AG04449 (cell line): ENCODE data around the gene PITRM1.

Experiments used
- CTCF ChIA-PET: fragments of 350-600 bp; formaldehyde crosslinking; extraction: SDS; loops from one replicate; lab custom pipeline; 2021; ENCODE audit warnings: antibody characterized with exemption; lab: Yijun Ruan, JAX
- POLR2A ChIA-PET: fragments of 400-600, 350-600 bp; formaldehyde crosslinking; extraction: SDS; loops from one replicate; lab custom pipeline; 2020; ENCODE audit warnings: antibody characterized with exemption, inconsistent platforms; lab: Yijun Ruan, JAX
- DNase-seq: peaks from one replicate; pipeline ENCODE4 v3.0.0-alpha.2; 2010; ENCODE audit warnings: low read depth, low spot score
- H3K4me3 ChIP-seq: 2 replicates; pipeline ENCODE4 v1.5.1; 2011; ENCODE audit warnings: low read depth, mild to moderate bottlenecking, control low read depth, low read length
- CTCF ChIP-seq: IDR thresholded peaks from one replicate; pipeline ENCODE4 v1.5.1; 2011; ENCODE audit warnings: mild to moderate bottlenecking, moderate library complexity, low read length, control low read depth, inconsistent platforms; ENCODE audit not compliant: insufficient read depth; ENCODE audit errors: missing control alignments

The PITRM1 gene

GRCh38 chr10:3147117-3147820 lies 25.3 kb downstream of the PITRM1 start:
- POLR2A ChIA-PET = no interaction called here
- no peak overlapping the region for H3K4me3 ChIP-seq
- no peak for TF ChIP-seq CTCF
- CTCF ChIA-PET = no interaction called here
- DNase-seq = no peak

- no peak for TF ChIP-seq CTCF
These were observed 26.3 kb downstream of the PITRM1 start for GRCh38 chr10:3146289-3146688.

GRCh38 chr10:3145366-3145765 lies 27.2 kb downstream of the PITRM1 start:
- ChIA-PET POLR2A (no interaction called here), CTCF (no interaction called here)
- DNase-seq = no peak
- TF ChIP-seq CTCF = no peak
- no peak overlapping the region for H3K4me3 ChIP-seq

More at GRCh38 chr10:3146289-3146688, 26.3 kb downstream of the PITRM1 start:
- CTCF ChIA-PET = no interaction called here
- no peak for DNase-seq
- POLR2A ChIA-PET = no interaction called here
- no peak overlapping the region for H3K4me3 ChIP-seq

GRCh38 chr10:3143791-3144434 lies 28.7 kb downstream of the PITRM1 start:
- CTCF ChIA-PET = no interaction called here
- TF ChIP-seq CTCF = no peak
- POLR2A ChIA-PET = interaction anchor here (0.6 kb wide), 1 partner anchor 9 kb away, joined by 3 read pairs; no protein-coding TSS in a partner anchor
- no peak overlapping the region for H3K4me3 ChIP-seq
- DNase-seq = no peak

GRCh38 chr10:3143366-3143765 lies 29.2 kb downstream of the PITRM1 start:
- no peak for DNase-seq
- POLR2A ChIA-PET = interaction anchor here (0.6 kb wide), 1 partner anchor 10 kb away, joined by 3 read pairs; no protein-coding TSS in a partner anchor
- H3K4me3 ChIP-seq = no peak overlapping the region
- CTCF ChIA-PET = no interaction called here
- no peak for TF ChIP-seq CTCF

- no peak overlapping the region for H3K4me3 ChIP-seq
- POLR2A ChIA-PET = interaction anchor here (0.6 kb wide), 1 partner anchor 1014 kb away, joined by 3 read pairs; no protein-coding TSS in a partner anchor
- no peak for TF ChIP-seq CTCF
- DNase-seq = no peak
- CTCF ChIA-PET = no interaction called here
These were observed 30.3 kb downstream of the PITRM1 start for GRCh38 chr10:3142146-3142875.
